Loucy (cell line): ENCODE measurements around the gene MDH1.
"Not testable (repeated sequence)": the region's sequence is repeated elsewhere in the genome, so short reads cannot be mapped to it uniquely, and the experiment has no call there.

Experiments used
- H2AFZ ChIP-seq: fragments of 200-600 bp; sonication (generic); 2 replicates; pipeline ENCODE4 v1.6.0; 2016; ENCODE audit warnings: antibody characterized with exemption, mild to moderate bottlenecking, low read length, moderate library complexity
- H3F3A ChIP-seq: fragments of 200-600 bp; 2 replicates; pipeline ENCODE4 v1.6.0; 2016; ENCODE audit warnings: antibody characterized with exemption, low read depth, mild to moderate bottlenecking
- H3K27me3 ChIP-seq: fragments of 200-600 bp; sonication (generic); 2 replicates; pipeline ENCODE4 v1.6.1; 2014; ENCODE audit warnings: low read length, mild to moderate bottlenecking; ENCODE audit not compliant: insufficient read depth, poor library complexity, severe bottlenecking
- H3K36me3 ChIP-seq: fragments of 200-600 bp; sonication (generic); 2 replicates; pipeline ENCODE4 v1.6.1; 2016; ENCODE audit warnings: low read length; ENCODE audit not compliant: insufficient read depth
- H3K4me1 ChIP-seq: fragments of 200-600 bp; sonication (generic); 2 replicates; pipeline ENCODE4 v1.5.1; 2014; ENCODE audit warnings: low read length, mild to moderate bottlenecking; ENCODE audit not compliant: insufficient read depth, poor library complexity, severe bottlenecking
- H3K4me2 ChIP-seq: fragments of 200-600 bp; sonication (generic); 2 replicates; pipeline ENCODE4 v1.6.0; 2014; ENCODE audit warnings: antibody characterized with exemption, low read length, low read depth, mild to moderate bottlenecking; ENCODE audit not compliant: poor library complexity, severe bottlenecking
- H3K4me3 ChIP-seq: fragments of 200-600 bp; sonication (generic); 2 replicates; pipeline ENCODE4 v1.5.1; 2014; ENCODE audit warnings: low read length, mild to moderate bottlenecking, mixed read lengths; ENCODE audit not compliant: poor library complexity, severe bottlenecking
- H3K79me2 ChIP-seq: fragments of 200-600 bp; sonication (generic); 2 replicates; pipeline ENCODE4 v1.6.1; 2014; ENCODE audit warnings: low read length; ENCODE audit not compliant: insufficient read depth
- H3K9ac ChIP-seq: fragments of 200-600 bp; sonication (generic); 2 replicates; pipeline ENCODE4 v1.6.0; 2014; ENCODE audit warnings: mild to moderate bottlenecking, low read depth, low read length, moderate library complexity; ENCODE audit not compliant: poor library complexity, severe bottlenecking
- H3K9me2 ChIP-seq: fragments of 200-600 bp; sonication (generic); replicated peaks from 2 replicates; pipeline ENCODE4 v1.6.1; 2016; ENCODE audit warnings: low read depth, low read length, mixed read lengths
- H3K9me3 ChIP-seq: fragments of 200-600 bp; sonication (generic); 2 replicates; pipeline ENCODE4 v1.6.1; 2014; ENCODE audit warnings: mild to moderate bottlenecking, antibody characterized with exemption, low read length, low read depth; ENCODE audit not compliant: insufficient read depth
- H4K20me1 ChIP-seq: fragments of 200-600 bp; sonication (generic); 2 replicates; pipeline ENCODE4 v1.6.0; 2014; ENCODE audit warnings: antibody characterized with exemption, low read length, mild to moderate bottlenecking; ENCODE audit not compliant: insufficient read depth, poor library complexity, severe bottlenecking
- CTCF ChIP-seq: fragments of 200-600 bp; sonication (generic); conservative IDR thresholded peaks from 2 replicates; pipeline ENCODE4 v1.5.1; 2014; ENCODE audit warnings: mild to moderate bottlenecking, antibody characterized with exemption, low read length
- EZH2phosphoT487 ChIP-seq: fragments of 200-600 bp; IDR thresholded peaks from 2 replicates; pipeline ENCODE4 v1.6.1; 2018; ENCODE audit warnings: antibody characterized with exemption, mild to moderate bottlenecking, moderate library complexity, borderline replicate concordance

Gene MDH1

DNA sequence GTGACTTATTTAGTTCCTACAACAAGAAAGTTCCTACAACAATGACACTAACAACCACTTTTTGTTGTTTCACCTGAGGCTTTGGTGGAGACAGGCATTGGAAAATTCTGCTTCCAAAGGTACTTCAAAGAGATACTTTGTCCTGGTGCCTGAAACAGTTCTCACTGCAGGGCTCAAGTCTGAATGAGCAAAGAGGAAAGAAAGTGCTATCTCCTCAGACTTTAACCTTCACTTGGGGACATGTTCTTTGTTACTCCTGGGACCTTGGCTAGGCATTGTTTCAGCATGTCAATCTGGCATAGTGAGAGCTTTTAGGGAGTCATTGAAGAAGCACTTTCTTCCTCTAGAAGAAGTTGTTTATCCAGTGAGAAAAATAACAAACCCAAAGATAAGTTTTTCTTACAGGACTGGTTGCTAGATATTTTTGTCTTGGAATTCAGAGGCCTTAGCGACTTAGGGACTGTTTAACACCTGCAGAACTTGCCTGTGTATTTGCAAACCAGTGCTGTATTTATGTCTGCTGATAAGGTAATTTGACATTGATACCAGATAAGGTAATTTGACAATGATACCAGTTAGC is 12.2 kb downstream of the MDH1 start:
- no peaks in the 10 kb centered on the region for H3K27me3 ChIP-seq
- no peaks in the 10 kb centered on the region for H3F3A ChIP-seq
- H3K9me3 ChIP-seq = no peaks in the 10 kb centered on the region
- H3K9me2 ChIP-seq = no peaks in the 10 kb centered on the region
- H3K36me3 ChIP-seq = peaks cover 53% of the 10 kb centered on the region; the same call in 1 of the 2 replicates
- H3K4me2 ChIP-seq = no peak overlapping the region
- no peak overlapping the region for H3K4me3 ChIP-seq
- 0 out of 2 replicates have a peak, but pooled peaks cover 3% of the 10 kb centered on the region for H3K79me2 ChIP-seq
- H3K4me1 ChIP-seq = no peaks in the 10 kb centered on the region
- no peak overlapping the region for H2AFZ ChIP-seq
- H4K20me1 ChIP-seq = no peaks in the 10 kb centered on the region
- TF ChIP-seq CTCF = no peak
- no peak for TF ChIP-seq EZH2phosphoT487
- H3K9ac ChIP-seq = no peak overlapping the region

DNA sequence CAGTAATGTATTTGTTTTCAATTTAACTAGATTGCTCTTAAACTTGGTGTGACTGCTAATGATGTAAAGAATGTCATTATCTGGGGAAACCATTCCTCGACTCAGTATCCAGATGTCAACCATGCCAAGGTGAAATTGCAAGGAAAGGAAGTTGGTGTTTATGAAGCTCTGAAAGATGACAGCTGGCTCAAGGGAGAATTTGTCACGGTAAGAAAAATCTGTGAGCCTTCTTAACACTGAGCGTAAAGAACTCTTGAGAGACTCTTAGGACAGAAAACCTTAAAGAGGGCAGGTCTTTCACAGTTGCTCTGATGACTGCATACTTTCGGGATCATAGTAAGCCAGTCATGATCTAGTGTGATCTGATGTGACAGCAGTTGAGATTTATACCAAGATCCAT is 15.9 kb downstream of the MDH1 start:
- no peak for TF ChIP-seq CTCF
- TF ChIP-seq EZH2phosphoT487 = no peak
- Histone ChIP-seq H3K36me3 (peaks cover 70% of the 10 kb centered on the region; the same call in 1 of the 2 replicates), H3K9me2 (no peaks in the 10 kb centered on the region), H3K4me2 (no peak overlapping the region), H4K20me1 (no peaks in the 10 kb centered on the region), H3K9ac (no peak overlapping the region), H3K4me1 (no peaks in the 10 kb centered on the region), H3K4me3 (no peak overlapping the region), H2AFZ (no peak overlapping the region), H3K9me3 (no peaks in the 10 kb centered on the region), H3F3A (no peaks in the 10 kb centered on the region), H3K27me3 (no peaks in the 10 kb centered on the region), H3K79me2 (no peaks in the 10 kb centered on the region)

DNA sequence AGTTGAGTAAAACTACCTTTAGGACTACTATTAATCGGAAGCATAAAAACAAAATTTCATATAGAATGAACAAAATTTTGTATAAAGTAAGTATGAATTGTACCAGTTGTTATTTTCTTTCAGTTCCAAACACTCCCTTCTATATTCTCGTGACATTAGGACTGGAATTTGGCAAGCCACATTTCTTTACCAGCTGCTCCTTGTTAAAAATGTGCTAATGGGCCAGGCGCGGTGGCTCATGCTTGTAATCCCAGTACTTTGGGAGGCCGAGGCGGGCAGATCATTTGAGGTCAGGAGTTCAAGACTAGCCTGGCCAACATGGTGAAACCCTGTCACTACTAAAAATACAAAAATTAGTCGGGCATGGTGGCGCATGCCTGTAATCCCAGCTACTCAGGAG is 20.1 kb downstream of the MDH1 start:
- not testable (repeated sequence) for H3K4me3 ChIP-seq, H2AFZ ChIP-seq, H3K9ac ChIP-seq, H3K4me1 ChIP-seq, H3K9me3 ChIP-seq, H3K27me3 ChIP-seq, H4K20me1 ChIP-seq, H3K4me2 ChIP-seq, H3K79me2 ChIP-seq, H3K9me2 ChIP-seq, H3F3A ChIP-seq
- peaks cover 38% of the 10 kb centered on the region; the same call in 1 of the 2 replicates for H3K36me3 ChIP-seq

GRCh38 chr2:63610525-63610924 is 21.8 kb downstream of the MDH1 start:
- Histone ChIP-seq H3K9me2 (no peaks in the 10 kb centered on the region), H3F3A (no peaks in the 10 kb centered on the region), H3K4me1 (peaks cover 3% of the 10 kb centered on the region), H2AFZ (no peak overlapping the region), H3K36me3 (peaks cover 22% of the 10 kb centered on the region; the same call in 1 of the 2 replicates), H3K4me2 (no peak overlapping the region), H3K9me3 (no peaks in the 10 kb centered on the region), H3K9ac (no peak overlapping the region), H3K4me3 (no peak overlapping the region), H3K79me2 (no peaks in the 10 kb centered on the region), H3K27me3 (no peaks in the 10 kb centered on the region), H4K20me1 (no peaks in the 10 kb centered on the region)
- TF ChIP-seq EZH2phosphoT487 (no peak), CTCF (no peak)
